Hepatocyte (in vitro differentiated cells): ENCODE results near the gene SORCS2. TPM values are rescaled to one million over a fixed set of nuclear protein-coding genes. Genes with fewer than 3 reads are reported as not detected.

Experiments
- DNase-seq: peaks from one replicate; pipeline ENCODE4 v3.0.0-alpha.2; 2016; ENCODE audit warnings: low spot score
- H2AFZ ChIP-seq: fragments of 200-600 bp; sonication (generic); 2 replicates; pipeline ENCODE4 v1.6.0; 2016; ENCODE audit warnings: antibody characterized with exemption, mild to moderate bottlenecking
- H3K27ac ChIP-seq: fragments of 200-600 bp; sonication (generic); 2 replicates; pipeline ENCODE4 v1.5.1; 2016; ENCODE audit warnings: mild to moderate bottlenecking
- H3K27me3 ChIP-seq: fragments of 200-600 bp; sonication (generic); 2 replicates; pipeline ENCODE4 v1.6.1; 2016
- H3K36me3 ChIP-seq: fragments of 200-600 bp; sonication (generic); replicated peaks from 2 replicates; pipeline ENCODE4 v1.5.1; 2016; ENCODE audit warnings: low read depth; ENCODE audit not compliant: insufficient read depth
- H3K4me1 ChIP-seq: fragments of 200-600 bp; sonication (generic); 2 replicates; pipeline ENCODE4 v1.5.1; 2016; ENCODE audit warnings: mild to moderate bottlenecking, moderate library complexity; ENCODE audit not compliant: insufficient read depth
- H3K4me2 ChIP-seq: fragments of 200-600 bp; sonication (generic); 2 replicates; pipeline ENCODE4 v1.6.0; 2016
- H3K4me3 ChIP-seq: fragments of 200-600 bp; sonication (generic); 2 replicates; pipeline ENCODE4 v1.5.1; 2016; ENCODE audit warnings: mild to moderate bottlenecking
- H3K79me2 ChIP-seq: fragments of 200-600 bp; sonication (generic); 2 replicates; pipeline ENCODE4 v1.6.0; 2017; ENCODE audit warnings: mild to moderate bottlenecking
- H3K9me2 ChIP-seq: fragments of 200-600 bp; sonication (generic); replicated peaks from 2 replicates; pipeline ENCODE4 v1.6.0; 2017; ENCODE audit warnings: mild to moderate bottlenecking; ENCODE audit not compliant: insufficient read depth
- H3K9me3 ChIP-seq: fragments of 200-600 bp; sonication (generic); 2 replicates; pipeline ENCODE4 v1.5.1; 2016; ENCODE audit warnings: low read depth, mild to moderate bottlenecking
- H4K20me1 ChIP-seq: fragments of 200-600 bp; sonication (generic); 2 replicates; pipeline ENCODE4 v1.6.0; 2016; ENCODE audit warnings: mild to moderate bottlenecking; ENCODE audit not compliant: insufficient read depth, poor library complexity, severe bottlenecking
- EZH2 ChIP-seq: fragments of 200-600 bp; sonication (generic); IDR thresholded peaks from 2 replicates; pipeline ENCODE4 v1.6.1; 2016; ENCODE audit warnings: antibody characterized with exemption, mild to moderate bottlenecking, borderline replicate concordance
- EZH2phosphoT487 ChIP-seq: fragments of 200-600 bp; sonication (generic); IDR thresholded peaks from one replicate; pipeline ENCODE4 v1.6.1; 2018; ENCODE audit warnings: antibody characterized with exemption, mild to moderate bottlenecking, low read depth, moderate library complexity; ENCODE audit not compliant: unreplicated experiment, severe bottlenecking
- WGBS: methylation state at CpG from one replicate; pipeline ENCODE4 v1.1.6; 2016; ENCODE audit warnings: low lambda C conversion rate; ENCODE audit errors: missing lambda C conversion rate; 5-methylcytosine and 5-hydroxymethylcytosine counted together
- polyA plus RNA-seq: library from polyadenylated mRNA; unstranded; fragments of >200 nt; fragmentation: Nextera tagmentation; extraction: Ambion mirVana; gene quantifications from 2 replicates; pipeline ENCODE4 v1.2.1, GENCODE V29; 2016
- total RNA-seq: library from RNA; depleted of rRNA; stranded (reverse); fragments of >200 nt; gene quantifications from 2 replicates; pipeline ENCODE4 v1.2.3, GENCODE V29; 2014
- TF ChIP-seq, protein P1 (sequence below): fragments of 200-600 bp; sonication (generic); IDR thresholded peaks from 2 replicates; pipeline ENCODE4 v1.5.1; 2016; ENCODE audit warnings: antibody characterized with exemption, mild to moderate bottlenecking; ENCODE audit not compliant: poor library complexity

Gene SORCS2
- total and polyA plus RNA-seq, 2 experiments from 2014 or later = 1.6 to 4.8 TPM

DNA sequence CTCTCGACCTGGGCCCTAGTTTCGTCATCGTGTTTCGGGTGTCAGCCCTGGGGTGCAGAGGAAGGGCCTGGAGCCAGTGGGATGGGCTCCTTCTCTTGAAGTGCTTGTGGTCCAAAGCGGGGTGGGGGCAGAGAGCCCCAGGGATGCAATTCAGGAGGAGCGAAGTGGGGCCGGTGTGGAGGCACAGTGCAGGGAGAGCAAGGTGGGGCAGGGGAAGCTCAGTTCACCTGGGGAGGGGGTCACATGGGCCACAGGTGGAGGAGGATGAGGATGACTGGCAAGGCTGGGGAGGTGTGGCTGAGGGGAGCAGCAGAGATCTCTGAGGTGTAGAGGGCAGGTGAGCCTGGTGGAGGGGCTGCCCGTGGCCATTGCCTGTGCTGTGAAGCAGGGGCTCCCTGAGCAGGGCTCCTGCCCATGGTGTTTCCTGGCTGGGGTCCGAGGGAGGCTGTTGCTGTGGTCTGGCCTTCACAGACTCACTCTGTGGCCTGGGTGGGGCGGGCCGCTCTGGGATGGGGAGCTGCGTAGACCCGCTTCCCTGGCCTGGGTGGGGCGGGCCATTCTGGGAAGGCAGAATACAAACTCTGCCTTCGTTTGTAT, 6.9 kb downstream of the SORCS2 start:
- no peak overlapping the region for H3K4me2 ChIP-seq
- DNase-seq = no peak
- H3K27me3 ChIP-seq = peaks cover 5% of the 10 kb centered on the region

DNA sequence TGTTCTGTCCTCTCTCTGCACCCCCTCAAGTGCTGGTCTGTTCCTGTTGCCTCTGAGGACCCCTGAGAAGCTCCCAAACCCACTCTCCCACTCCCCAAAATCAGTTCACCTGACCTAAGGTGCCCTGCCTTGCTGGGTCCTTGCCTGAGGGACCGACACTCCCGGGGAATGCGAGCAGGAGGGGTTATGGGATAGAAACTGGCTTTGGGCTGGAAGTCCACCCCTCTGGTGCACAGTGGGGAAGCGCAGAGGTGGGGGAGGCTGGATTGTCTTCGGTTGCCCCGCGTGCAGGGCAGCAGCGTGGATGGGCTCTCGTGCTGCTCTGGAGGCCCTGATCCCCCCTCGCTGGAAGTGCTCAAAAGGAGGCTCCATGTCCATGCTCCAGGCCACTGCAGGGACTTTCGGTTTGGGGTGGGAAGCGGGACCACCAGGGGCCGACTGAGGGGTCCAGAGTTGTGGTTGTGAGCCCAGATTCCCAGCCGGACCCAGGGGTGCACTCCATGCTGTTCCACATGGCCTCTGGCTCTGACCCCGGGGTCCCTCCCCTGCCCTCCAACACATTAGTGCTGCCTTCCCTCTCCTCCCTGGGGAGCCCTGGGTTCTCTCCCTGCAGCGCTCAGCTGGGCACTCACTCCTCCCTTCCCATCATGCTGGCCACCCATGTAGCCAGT, 7.6 kb downstream of the SORCS2 start:
- TF ChIP-seq EZH2phosphoT487 (no peak), EZH2 (no peak)
- TF ChIP-seq, protein P1, sequence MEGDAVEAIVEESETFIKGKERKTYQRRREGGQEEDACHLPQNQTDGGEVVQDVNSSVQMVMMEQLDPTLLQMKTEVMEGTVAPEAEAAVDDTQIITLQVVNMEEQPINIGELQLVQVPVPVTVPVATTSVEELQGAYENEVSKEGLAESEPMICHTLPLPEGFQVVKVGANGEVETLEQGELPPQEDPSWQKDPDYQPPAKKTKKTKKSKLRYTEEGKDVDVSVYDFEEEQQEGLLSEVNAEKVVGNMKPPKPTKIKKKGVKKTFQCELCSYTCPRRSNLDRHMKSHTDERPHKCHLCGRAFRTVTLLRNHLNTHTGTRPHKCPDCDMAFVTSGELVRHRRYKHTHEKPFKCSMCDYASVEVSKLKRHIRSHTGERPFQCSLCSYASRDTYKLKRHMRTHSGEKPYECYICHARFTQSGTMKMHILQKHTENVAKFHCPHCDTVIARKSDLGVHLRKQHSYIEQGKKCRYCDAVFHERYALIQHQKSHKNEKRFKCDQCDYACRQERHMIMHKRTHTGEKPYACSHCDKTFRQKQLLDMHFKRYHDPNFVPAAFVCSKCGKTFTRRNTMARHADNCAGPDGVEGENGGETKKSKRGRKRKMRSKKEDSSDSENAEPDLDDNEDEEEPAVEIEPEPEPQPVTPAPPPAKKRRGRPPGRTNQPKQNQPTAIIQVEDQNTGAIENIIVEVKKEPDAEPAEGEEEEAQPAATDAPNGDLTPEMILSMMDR = no peak
- Histone ChIP-seq H3K4me3 (no peak overlapping the region), H3K4me2 (no peak overlapping the region), H3K4me1 (no peaks in the 10 kb centered on the region), H3K36me3 (no peaks in the 10 kb centered on the region), H3K27ac (no peak overlapping the region), H3K9me2 (no peaks in the 10 kb centered on the region), H3K79me2 (no peaks in the 10 kb centered on the region), H3K27me3 (no peaks in the 10 kb centered on the region), H3K9me3 (no peaks in the 10 kb centered on the region), H4K20me1 (no peaks in the 10 kb centered on the region), H2AFZ (no peak overlapping the region)
- no peak for DNase-seq
- 90% methylated on average over 16 of the region's 16 CpGs for WGBS

More for the DNA sequence above, 6.9 kb downstream of the SORCS2 start:
- Histone ChIP-seq H3K9me2 (no peaks in the 10 kb centered on the region), H3K79me2 (no peaks in the 10 kb centered on the region), H3K4me3 (no peak overlapping the region), H3K9me3 (no peaks in the 10 kb centered on the region), H2AFZ (no peak overlapping the region), H3K27ac (no peak overlapping the region), H3K36me3 (no peaks in the 10 kb centered on the region), H3K4me1 (no peaks in the 10 kb centered on the region), H4K20me1 (no peaks in the 10 kb centered on the region)
- no peak for TF ChIP-seq EZH2phosphoT487
- TF ChIP-seq EZH2 = no peak
- TF ChIP-seq, protein P1 = no peak
- WGBS = 93% methylated on average over 15 of the region's 15 CpGs

DNA sequence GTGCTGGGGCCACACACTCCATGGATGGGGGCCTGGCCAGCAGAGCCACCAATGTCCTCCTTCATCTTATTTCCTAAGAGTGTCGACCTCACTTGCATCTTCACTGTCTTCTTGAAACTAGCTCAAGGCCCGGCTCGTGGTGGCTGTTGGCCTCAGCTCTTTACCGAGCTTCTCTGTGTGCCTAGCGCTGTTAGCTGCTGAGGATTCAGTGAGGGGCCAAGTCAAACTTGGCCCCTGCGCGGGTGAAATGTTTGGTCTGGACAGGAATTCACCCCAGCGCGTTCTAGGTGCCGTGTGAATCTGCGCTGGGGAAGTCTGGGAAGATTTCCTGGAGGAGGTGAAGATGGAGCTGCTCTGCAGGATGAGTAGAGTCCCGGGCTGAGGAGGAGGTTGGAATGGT, 8.5 kb downstream of the SORCS2 start:
- Histone ChIP-seq H3K9me3 (no peaks in the 10 kb centered on the region), H2AFZ (no peak overlapping the region), H3K4me2 (no peak overlapping the region), H3K27me3 (no peaks in the 10 kb centered on the region), H3K4me1 (no peaks in the 10 kb centered on the region), H4K20me1 (no peaks in the 10 kb centered on the region), H3K4me3 (no peak overlapping the region), H3K27ac (no peak overlapping the region), H3K9me2 (no peaks in the 10 kb centered on the region), H3K36me3 (no peaks in the 10 kb centered on the region), H3K79me2 (no peaks in the 10 kb centered on the region)
- no peak for DNase-seq
- no peak for TF ChIP-seq EZH2
- no peak for TF ChIP-seq EZH2phosphoT487
- TF ChIP-seq, protein P1 = no peak
- WGBS = 96% methylated on average over 12 of the region's 12 CpGs
